ENCODE results near the gene NAGPA.

- TF ChIP-seq POLR2A (IDR thresholded peaks at IDR 0.05) (no peak), CTCF (IDR thresholded peaks at IDR 0.05) (no peak), EP300 (IDR thresholded peaks at IDR 0.05) (no peak), POLR2AphosphoS5 (IDR thresholded peaks at IDR 0.05) (no peak)
Measured at GRCh38 chr16:5019775-5020174, 14.0 kb downstream of the NAGPA start.

Measured in suprapubic skin (tissue), 4 donors.